ENCODE results near the gene CRIP2.

GRCh38 chr14:105473033-105473676, 1.5 kb upstream of the CRIP2 start:
- no peak for TF ChIP-seq EZH2 (IDR thresholded peaks at IDR 0.05; ENCODE audit: borderline replicate concordance, low read depth, low read length, poor library complexity, severe bottlenecking)
- TF ChIP-seq, protein P1, sequence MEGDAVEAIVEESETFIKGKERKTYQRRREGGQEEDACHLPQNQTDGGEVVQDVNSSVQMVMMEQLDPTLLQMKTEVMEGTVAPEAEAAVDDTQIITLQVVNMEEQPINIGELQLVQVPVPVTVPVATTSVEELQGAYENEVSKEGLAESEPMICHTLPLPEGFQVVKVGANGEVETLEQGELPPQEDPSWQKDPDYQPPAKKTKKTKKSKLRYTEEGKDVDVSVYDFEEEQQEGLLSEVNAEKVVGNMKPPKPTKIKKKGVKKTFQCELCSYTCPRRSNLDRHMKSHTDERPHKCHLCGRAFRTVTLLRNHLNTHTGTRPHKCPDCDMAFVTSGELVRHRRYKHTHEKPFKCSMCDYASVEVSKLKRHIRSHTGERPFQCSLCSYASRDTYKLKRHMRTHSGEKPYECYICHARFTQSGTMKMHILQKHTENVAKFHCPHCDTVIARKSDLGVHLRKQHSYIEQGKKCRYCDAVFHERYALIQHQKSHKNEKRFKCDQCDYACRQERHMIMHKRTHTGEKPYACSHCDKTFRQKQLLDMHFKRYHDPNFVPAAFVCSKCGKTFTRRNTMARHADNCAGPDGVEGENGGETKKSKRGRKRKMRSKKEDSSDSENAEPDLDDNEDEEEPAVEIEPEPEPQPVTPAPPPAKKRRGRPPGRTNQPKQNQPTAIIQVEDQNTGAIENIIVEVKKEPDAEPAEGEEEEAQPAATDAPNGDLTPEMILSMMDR (conservative IDR thresholded peaks at IDR 0.05; ENCODE audit: low read depth, low read length) = no peak

Data from A673 (cell line).